Nephron progenitor cell (in vitro differentiated cells): ENCODE results near the gene CREB3L1.
A peak's percentile ranks its signal among the peaks of the same experiment; 100 is the strongest.

Source experiments
- DNase-seq: peaks from one replicate; pipeline ENCODE4 v3.0.0; 2021
- H3K27ac Mint-ChIP-seq: 2 replicates; pipeline ENCODE4 v1.8.0; 2021; ENCODE audit warnings: mild to moderate bottlenecking, moderate library complexity, mixed read lengths
- H3K27me3 Mint-ChIP-seq: 2 replicates; pipeline ENCODE4 v1.8.0; 2021; ENCODE audit warnings: mild to moderate bottlenecking, low read depth, mixed read lengths; ENCODE audit not compliant: poor library complexity
- H3K36me3 Mint-ChIP-seq: 2 replicates; pipeline ENCODE4 v1.8.0; 2021; ENCODE audit warnings: low read depth, mixed read lengths
- H3K4me1 Mint-ChIP-seq: 2 replicates; pipeline ENCODE4 v1.8.0; 2021; ENCODE audit warnings: mixed read lengths
- H3K4me3 Mint-ChIP-seq: 2 replicates; pipeline ENCODE4 v1.8.0; 2021; ENCODE audit warnings: mild to moderate bottlenecking, moderate library complexity, mixed read lengths
- H3K9me3 Mint-ChIP-seq: 2 replicates; pipeline ENCODE4 v1.8.0; 2021; ENCODE audit warnings: mild to moderate bottlenecking, moderate library complexity, mixed read lengths
- TF ChIP-seq, protein P1 (sequence below): fragments of 200-600 bp; sonication (generic); IDR thresholded peaks from 2 replicates; pipeline ENCODE4 v1.5.0; 2021; ENCODE audit warnings: antibody characterized with exemption

Gene CREB3L1

DNA sequence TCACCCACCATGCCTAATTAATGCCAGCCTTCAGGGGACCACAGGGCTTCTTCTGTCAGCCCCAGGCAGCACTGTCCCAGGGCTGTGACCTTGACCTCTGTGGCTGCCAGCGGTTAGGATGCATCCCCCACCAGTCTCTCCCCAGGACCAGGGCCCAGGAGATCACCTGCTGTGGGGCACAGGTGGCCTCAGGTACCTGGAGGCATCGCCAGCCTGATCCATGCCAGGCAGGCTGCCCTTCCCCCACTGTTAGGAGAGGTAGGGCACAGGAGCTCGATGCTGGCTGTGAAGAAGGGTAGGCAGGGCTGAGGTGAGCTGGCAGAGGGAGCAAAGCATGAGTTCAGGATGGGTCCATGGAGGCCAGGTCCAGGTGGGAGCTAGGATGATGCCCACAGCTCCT lies 87.3 kb downstream of the CREB3L1 start:
- Mint-ChIP-seq H3K4me1 (peaks cover 83% of the 10 kb centered on the region), H3K27ac (peak overlapping the region; percentile 86), H3K36me3 (peaks cover 5% of the 10 kb centered on the region), H3K9me3 (no peaks in the 10 kb centered on the region), H3K4me3 (peak overlapping the region; percentile 32), H3K27me3 (peaks cover 4% of the 10 kb centered on the region)
- TF ChIP-seq, protein P1, sequence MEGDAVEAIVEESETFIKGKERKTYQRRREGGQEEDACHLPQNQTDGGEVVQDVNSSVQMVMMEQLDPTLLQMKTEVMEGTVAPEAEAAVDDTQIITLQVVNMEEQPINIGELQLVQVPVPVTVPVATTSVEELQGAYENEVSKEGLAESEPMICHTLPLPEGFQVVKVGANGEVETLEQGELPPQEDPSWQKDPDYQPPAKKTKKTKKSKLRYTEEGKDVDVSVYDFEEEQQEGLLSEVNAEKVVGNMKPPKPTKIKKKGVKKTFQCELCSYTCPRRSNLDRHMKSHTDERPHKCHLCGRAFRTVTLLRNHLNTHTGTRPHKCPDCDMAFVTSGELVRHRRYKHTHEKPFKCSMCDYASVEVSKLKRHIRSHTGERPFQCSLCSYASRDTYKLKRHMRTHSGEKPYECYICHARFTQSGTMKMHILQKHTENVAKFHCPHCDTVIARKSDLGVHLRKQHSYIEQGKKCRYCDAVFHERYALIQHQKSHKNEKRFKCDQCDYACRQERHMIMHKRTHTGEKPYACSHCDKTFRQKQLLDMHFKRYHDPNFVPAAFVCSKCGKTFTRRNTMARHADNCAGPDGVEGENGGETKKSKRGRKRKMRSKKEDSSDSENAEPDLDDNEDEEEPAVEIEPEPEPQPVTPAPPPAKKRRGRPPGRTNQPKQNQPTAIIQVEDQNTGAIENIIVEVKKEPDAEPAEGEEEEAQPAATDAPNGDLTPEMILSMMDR: no peak
- no peak for DNase-seq

DNA sequence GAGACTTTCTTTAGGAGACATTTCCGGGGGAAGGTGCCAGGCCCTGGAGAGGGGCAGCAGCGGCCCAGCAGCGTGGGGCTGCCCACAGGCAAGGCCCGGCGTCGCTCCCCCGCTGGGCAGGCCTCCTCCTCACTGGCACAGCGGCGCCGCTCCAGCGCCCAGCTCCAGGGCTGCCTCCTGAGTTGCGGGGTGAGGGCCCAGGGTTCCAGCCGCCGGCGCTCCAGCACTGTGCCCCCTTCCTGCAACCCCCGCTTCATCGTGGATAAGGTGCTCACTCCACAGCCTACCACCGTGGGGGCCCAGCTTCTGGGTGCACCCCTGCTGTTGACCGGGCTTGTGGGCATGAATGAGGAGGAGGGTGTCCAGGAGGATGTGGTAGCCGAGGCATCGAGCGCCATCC lies 88.8 kb downstream of the CREB3L1 start:
- TF ChIP-seq, protein P1: no peak
- no peak for DNase-seq
- H3K36me3 Mint-ChIP-seq: peaks cover 10% of the 10 kb centered on the region
- no peak overlapping the region for H3K4me3 Mint-ChIP-seq
- H3K9me3 Mint-ChIP-seq: no peaks in the 10 kb centered on the region
- peaks cover 4% of the 10 kb centered on the region for H3K27me3 Mint-ChIP-seq
- peak overlapping the region; percentile 94 for H3K27ac Mint-ChIP-seq
- peaks cover 86% of the 10 kb centered on the region for H3K4me1 Mint-ChIP-seq

DNA sequence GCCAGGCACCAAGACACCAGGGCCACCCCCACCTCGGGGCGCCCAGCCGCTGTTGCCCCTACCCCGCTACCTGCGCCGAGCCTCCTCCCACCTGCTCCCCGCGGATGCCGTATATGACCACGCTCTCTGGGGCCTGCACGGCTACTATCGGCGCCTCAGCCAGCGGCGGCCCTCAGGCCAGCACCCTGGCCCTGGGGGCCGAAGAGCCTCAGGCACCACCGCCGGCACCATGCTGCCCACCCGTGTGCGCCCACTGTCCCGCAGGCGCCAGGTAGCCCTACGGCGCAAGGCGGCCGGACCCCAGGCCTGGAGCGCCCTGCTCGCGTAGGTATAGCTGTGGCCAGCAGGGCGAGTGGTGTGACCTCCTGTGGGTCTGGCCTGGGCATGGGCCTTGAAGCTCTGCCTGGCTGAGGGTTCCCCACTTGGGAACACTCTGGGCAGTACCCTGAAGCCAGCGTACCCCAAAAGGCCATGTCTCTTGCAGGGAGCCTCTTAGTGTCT lies 89.2 kb downstream of the CREB3L1 start:
- H3K27me3 Mint-ChIP-seq: peaks cover 4% of the 10 kb centered on the region
- TF ChIP-seq, protein P1: no peak
- peak overlapping the region; percentile 32 for H3K4me3 Mint-ChIP-seq
- peaks cover 82% of the 10 kb centered on the region for H3K4me1 Mint-ChIP-seq
- H3K9me3 Mint-ChIP-seq: no peaks in the 10 kb centered on the region
- H3K27ac Mint-ChIP-seq: no peak overlapping the region
- H3K36me3 Mint-ChIP-seq: peaks cover 10% of the 10 kb centered on the region
- DNase-seq: no peak

DNA sequence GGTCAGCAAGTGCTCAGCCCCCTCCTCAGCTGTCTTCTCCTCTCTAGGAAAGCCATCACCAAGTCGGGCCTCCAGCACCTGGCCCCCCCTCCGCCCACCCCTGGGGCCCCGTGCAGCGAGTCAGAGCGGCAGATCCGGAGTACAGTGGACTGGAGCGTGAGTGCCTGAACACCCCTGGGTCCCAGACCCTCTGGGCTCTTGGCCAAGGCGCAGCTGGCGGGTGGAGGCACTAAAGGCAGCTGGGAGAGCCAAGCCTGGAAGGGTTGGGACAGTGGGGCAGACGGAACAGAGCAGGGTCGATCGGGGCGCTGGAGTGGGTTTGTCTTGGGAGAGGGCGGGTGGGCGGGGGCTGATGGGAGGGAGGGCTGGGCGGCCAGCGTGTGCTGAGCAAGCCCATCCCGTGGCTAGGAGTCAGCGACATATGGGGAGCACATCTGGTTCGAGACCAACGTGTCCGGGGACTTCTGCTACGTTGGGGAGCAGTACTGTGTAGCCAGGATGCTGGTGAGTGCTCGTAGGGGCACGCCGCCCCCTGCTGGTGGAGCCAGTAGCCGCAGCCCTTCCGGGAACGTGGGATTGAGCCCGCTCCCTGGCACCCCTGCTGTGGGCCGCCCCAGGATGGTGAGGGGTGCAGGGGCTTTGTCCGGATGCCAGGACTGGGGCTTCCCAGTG lies 89.9 kb downstream of the CREB3L1 start:
- peak; percentile 84 for DNase-seq

DNA sequence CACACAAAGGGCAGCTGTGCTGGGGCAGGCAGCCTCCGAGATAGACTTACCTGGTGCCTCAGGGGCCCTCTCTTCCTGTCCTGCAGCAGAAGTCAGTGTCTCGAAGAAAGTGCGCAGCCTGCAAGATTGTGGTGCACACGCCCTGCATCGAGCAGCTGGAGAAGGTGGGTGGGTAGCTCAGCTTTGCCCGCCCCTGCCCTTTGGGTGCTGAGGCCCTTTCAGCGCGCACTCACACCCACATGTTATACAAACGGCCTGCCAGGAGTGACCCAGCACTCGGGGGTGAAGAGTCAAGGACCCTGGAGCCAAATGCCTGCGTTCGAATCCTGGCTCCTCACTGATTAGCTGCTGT lies 90.4 kb downstream of the CREB3L1 start:
- H3K27me3 Mint-ChIP-seq: peaks cover 4% of the 10 kb centered on the region
- H3K9me3 Mint-ChIP-seq: no peaks in the 10 kb centered on the region
- no peak overlapping the region for H3K4me3 Mint-ChIP-seq
- H3K4me1 Mint-ChIP-seq: peaks cover 72% of the 10 kb centered on the region
- H3K27ac Mint-ChIP-seq: no peak overlapping the region
- DNase-seq: no peak
- TF ChIP-seq, protein P1: peak; percentile 5
- peaks cover 10% of the 10 kb centered on the region for H3K36me3 Mint-ChIP-seq

More for the DNA sequence above, 89.9 kb downstream of the CREB3L1 start:
- Mint-ChIP-seq H3K27me3 (peaks cover 4% of the 10 kb centered on the region), H3K4me1 (peaks cover 77% of the 10 kb centered on the region), H3K27ac (no peak overlapping the region), H3K36me3 (peaks cover 10% of the 10 kb centered on the region), H3K9me3 (no peaks in the 10 kb centered on the region), H3K4me3 (peak overlapping the region; percentile 32)
- TF ChIP-seq, protein P1: peak; percentile 93
